Measurements from ENCODE around the gene ATXN2L. TPM values are rescaled to one million over a fixed set of nuclear protein-coding genes. Genes with fewer than 3 reads are reported as not detected.

Gene ATXN2L
- total RNA-seq, 2 donors from 2014 or later: 79.9 to 84.3 TPM

DNA sequence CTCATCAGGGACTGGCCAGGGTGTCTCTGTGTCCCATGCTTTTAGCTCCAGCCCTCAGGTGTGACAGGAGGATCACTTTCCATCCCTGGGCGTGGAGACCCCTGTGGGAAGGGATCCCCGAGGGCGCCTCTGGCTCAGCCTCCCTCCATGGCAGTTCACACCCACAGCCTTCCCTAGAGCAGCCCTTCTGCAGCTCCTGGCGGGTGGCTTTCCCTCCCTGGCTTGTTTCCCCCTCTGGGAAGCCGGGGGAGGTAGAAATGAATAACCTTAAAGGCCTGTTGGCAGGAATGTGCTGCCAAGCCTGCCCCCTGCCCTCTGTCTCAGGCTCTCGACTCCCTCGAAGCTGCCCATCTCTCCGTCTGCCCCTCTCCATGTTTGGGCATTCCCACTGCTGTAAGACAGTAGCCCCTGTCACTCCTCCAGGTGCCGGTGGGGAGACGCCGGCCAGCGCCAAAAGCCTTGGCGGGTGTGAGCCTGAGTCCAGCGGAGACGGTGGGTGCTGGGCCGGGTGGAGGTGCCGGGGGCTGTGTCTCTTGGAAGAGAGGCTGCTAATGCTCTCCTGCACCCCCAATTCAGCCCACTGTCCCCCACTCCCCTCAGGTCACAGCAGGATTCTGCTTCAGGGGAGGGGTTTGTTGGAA lies 53.3 kb downstream of the ATXN2L start:
- no peak for ATAC-seq (ENCODE audit: insufficient number of reproducible peaks, low FRiP score, low read depth)
- H3K27ac ChIP-seq: no peak overlapping the region

DNA sequence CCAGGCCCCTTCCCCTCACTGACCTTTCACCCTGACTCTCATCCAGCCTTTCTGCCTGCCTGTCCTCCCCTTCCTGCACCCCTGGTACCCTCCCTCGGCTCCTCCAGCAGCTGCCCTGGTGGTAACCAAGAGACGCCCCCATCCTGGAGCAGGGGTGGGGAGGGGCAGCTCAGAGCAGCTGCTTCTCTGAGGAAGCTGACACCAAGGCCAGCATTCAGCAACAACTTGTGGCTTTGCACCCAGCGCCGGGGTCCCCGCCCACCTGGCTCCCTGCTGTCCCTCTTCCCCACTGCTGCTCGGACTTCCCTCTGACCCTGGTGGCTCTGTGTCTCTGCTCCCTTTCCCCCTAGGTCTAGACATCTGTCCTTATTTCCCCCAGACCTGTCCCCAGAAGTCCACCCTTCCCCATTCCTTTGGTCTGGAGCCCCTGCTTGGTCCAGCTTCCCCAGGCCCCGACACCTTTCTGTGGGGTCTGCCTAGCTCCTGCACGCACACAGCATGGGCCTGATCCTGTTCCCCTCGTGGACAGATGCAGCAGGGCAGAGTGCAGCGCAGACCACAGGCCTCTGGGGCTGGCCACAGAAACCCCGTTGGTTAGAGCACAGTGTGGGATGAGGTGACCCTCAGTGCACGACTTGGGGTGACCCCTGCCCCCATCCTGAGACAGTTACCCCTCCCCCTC lies 54.3 kb downstream of the ATXN2L start:
- DNase-seq (ENCODE audit: low spot score) (no peak), ATAC-seq (ENCODE audit: insufficient number of reproducible peaks, low FRiP score, low read depth) (no peak)
- Histone ChIP-seq H3K27me3 (replicated peaks; ENCODE audit: insufficient read depth) (no peaks in the 10 kb centered on the region), H3K9me3 (no peaks in the 10 kb centered on the region), H3K36me3 (peaks cover 10% of the 10 kb centered on the region), H3K4me3 (no peak overlapping the region), H3K27ac (no peak overlapping the region), H3K4me1 (ENCODE audit: control insufficient read depth in 1 of 2, low read depth in 2 of 2) (peaks cover 8 to 14% of the 10 kb centered on the region in 2 donors)
- TF ChIP-seq, protein P1, sequence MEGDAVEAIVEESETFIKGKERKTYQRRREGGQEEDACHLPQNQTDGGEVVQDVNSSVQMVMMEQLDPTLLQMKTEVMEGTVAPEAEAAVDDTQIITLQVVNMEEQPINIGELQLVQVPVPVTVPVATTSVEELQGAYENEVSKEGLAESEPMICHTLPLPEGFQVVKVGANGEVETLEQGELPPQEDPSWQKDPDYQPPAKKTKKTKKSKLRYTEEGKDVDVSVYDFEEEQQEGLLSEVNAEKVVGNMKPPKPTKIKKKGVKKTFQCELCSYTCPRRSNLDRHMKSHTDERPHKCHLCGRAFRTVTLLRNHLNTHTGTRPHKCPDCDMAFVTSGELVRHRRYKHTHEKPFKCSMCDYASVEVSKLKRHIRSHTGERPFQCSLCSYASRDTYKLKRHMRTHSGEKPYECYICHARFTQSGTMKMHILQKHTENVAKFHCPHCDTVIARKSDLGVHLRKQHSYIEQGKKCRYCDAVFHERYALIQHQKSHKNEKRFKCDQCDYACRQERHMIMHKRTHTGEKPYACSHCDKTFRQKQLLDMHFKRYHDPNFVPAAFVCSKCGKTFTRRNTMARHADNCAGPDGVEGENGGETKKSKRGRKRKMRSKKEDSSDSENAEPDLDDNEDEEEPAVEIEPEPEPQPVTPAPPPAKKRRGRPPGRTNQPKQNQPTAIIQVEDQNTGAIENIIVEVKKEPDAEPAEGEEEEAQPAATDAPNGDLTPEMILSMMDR (IDR thresholded peaks at IDR 0.05): no peak

More for the DNA sequence above, 53.3 kb downstream of the ATXN2L start:
- Histone ChIP-seq H3K4me1 (ENCODE audit: control insufficient read depth in 1 of 2, low read depth in 2 of 2) (peaks cover 8 to 14% of the 10 kb centered on the region in 2 donors), H3K4me3 (no peak overlapping the region), H3K27me3 (replicated peaks; ENCODE audit: insufficient read depth) (no peaks in the 10 kb centered on the region), H3K36me3 (peaks cover 19% of the 10 kb centered on the region), H3K9me3 (no peaks in the 10 kb centered on the region)
- TF ChIP-seq, protein P1 (IDR thresholded peaks at IDR 0.05): no peak
- DNase-seq (ENCODE audit: low spot score): no peak

DNA sequence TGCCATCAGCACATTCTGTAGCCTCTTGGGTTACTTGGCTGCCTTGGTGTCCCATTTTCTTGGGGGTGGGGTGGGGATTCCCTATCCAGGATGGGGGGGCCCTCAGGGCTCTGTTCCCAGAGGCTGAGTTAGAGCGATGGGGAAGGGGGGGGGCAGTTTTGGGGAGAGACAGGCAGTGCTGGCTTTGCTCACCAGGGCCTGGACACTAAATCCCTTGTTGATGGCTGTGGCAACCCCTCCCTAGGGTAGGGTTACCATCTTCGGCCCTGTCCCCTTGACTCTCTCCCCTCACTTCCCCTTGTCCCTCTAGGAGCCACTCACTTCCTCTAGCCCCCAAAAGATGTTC lies 54.8 kb downstream of the ATXN2L start:
- no peak overlapping the region for H3K27ac ChIP-seq
- H3K27me3 ChIP-seq (replicated peaks; ENCODE audit: insufficient read depth): no peaks in the 10 kb centered on the region
- H3K4me3 ChIP-seq: no peak overlapping the region
- ATAC-seq (ENCODE audit: insufficient number of reproducible peaks, low FRiP score, low read depth) (no peak), DNase-seq (ENCODE audit: low spot score) (no peak)
- TF ChIP-seq, protein P1 (IDR thresholded peaks at IDR 0.05): no peak
- no peaks in the 10 kb centered on the region for H3K9me3 ChIP-seq
- H3K4me1 ChIP-seq (ENCODE audit: control insufficient read depth in 1 of 2, low read depth in 2 of 2): peaks cover 8 to 14% of the 10 kb centered on the region in 2 donors
- peaks cover 5% of the 10 kb centered on the region for H3K36me3 ChIP-seq

DNA sequence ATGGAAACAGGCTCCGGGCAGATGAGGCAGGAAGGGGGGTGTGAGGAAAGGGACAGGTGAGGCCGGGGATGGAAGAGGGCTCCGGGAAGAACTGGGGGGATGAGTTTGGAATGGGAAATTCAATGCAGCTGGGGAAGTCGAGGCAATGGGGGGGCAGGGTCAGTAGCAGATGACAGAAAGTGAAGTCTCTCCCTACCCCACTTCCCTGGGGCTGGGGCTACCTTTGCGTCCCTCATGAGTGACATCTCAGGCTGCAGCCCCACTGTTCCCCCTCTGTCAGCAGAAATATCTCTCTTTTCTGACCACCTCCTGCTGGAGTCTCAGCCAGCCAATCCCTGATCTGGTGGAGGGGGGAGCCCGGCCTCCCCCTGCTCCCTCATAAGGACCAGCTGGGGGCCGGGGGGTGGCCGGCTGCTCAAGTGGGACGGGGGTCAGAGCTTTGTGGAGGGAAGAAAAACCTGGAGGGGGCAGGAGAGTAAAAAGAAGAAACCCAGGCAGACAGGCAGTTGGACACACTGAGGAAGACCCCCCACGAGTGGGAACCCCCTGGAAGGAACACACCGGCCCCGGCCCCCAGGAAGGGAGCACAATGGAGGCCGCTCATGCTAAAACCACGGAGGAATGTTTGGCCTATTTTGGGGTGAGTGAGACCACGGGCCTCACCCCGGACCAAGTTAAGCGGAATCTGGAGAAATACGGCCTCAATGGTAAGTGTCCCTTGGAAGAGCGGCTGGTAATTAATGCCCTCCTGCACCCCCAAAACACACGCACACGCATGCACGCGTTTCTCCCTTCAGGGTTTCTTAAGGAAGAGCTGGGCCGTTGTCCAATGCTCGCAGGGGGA lies 55.5 kb downstream of the ATXN2L start, which contains the start of gene ATP2A1:
Gene ATP2A1, plus strand, starts transcription at position 406 of the 844 bp plus-strand sequence. Its CDS starts 184 bp downstream, at position 590.
- no peaks in the 10 kb centered on the region for H3K27me3 ChIP-seq (replicated peaks; ENCODE audit: insufficient read depth)
- TF ChIP-seq, protein P1 (IDR thresholded peaks at IDR 0.05): no peak
- DNase-seq (ENCODE audit: low spot score): no peak
- H3K9me3 ChIP-seq: no peaks in the 10 kb centered on the region
- H3K4me1 ChIP-seq (ENCODE audit: control insufficient read depth in 1 of 2, low read depth in 2 of 2): peaks cover 8 to 14% of the 10 kb centered on the region in 2 donors
- H3K36me3 ChIP-seq: peaks cover 5% of the 10 kb centered on the region
- H3K4me3 ChIP-seq: peak within 1 kb of the TSS; percentile 94
- ATAC-seq (ENCODE audit: insufficient number of reproducible peaks, low FRiP score, low read depth): no peak
- H3K27ac ChIP-seq: no peak within 1 kb of the TSS
